HG03520 (cell line): ENCODE measurements around the gene CCDC33.
"Not testable (repeated sequence)": the region's sequence is repeated elsewhere in the genome, so short reads cannot be mapped to it uniquely, and the experiment has no call there.

Experiments used
- ATAC-seq: cut with Tn5 transposase; IDR thresholded peaks from one replicate; pipeline ENCODE4 v1.9.1; 2021; ENCODE audit warnings: mild to moderate bottlenecking, moderate library complexity; ENCODE audit not compliant: unreplicated experiment

Gene CCDC33

GRCh38 chr15:74357514-74357913, 121.4 kb downstream of the CCDC33 start:
- not testable (repeated sequence) for ATAC-seq

GRCh38 chr15:74359376-74359775, 123.2 kb downstream of the CCDC33 start:
- not testable (repeated sequence) for ATAC-seq

- ATAC-seq, result not testable (repeated sequence)
Measured at GRCh38 chr15:74360855-74361254, 124.7 kb downstream of the CCDC33 start.

GRCh38 chr15:74362482-74362881, 126.4 kb downstream of the CCDC33 start:
- ATAC-seq, result no peak

- no peak for ATAC-seq
Measured at GRCh38 chr15:74364936-74365597, 128.9 kb downstream of the CCDC33 start.

- ATAC-seq, result no peak
Measured at GRCh38 chr15:74365598-74366445, 129.7 kb downstream of the CCDC33 start.

GRCh38 chr15:74367296-74367854, 131.2 kb downstream of the CCDC33 start, which contains the start of gene CYP11A1:
TSS of gene CYP11A1 (minus strand) at chr15:74367646. CDS start at chr15:74367585, 61 bp downstream.
- no peak for ATAC-seq

- ATAC-seq, result no peak
Measured at GRCh38 chr15:74368121-74368520, 132.0 kb downstream of the CCDC33 start.

- no peak for ATAC-seq
Measured at GRCh38 chr15:74369084-74369745, 133.1 kb downstream of the CCDC33 start.

- ATAC-seq, result no peak
Measured at GRCh38 chr15:74369756-74370155, 133.6 kb downstream of the CCDC33 start.

- no peak for ATAC-seq
Measured at GRCh38 chr15:74370471-74370870, 134.3 kb downstream of the CCDC33 start.

GRCh38 chr15:74373056-74373650, 137.0 kb downstream of the CCDC33 start:
- ATAC-seq, result no peak

- peak; percentile 63 for ATAC-seq
Measured at GRCh38 chr15:74373731-74374647, 137.9 kb downstream of the CCDC33 start.

- ATAC-seq, result no peak
Measured at GRCh38 chr15:74374648-74375302, 138.6 kb downstream of the CCDC33 start.

GRCh38 chr15:74375303-74375693, 139.2 kb downstream of the CCDC33 start:
- ATAC-seq, result no peak

- no peak for ATAC-seq
Measured at GRCh38 chr15:74376226-74376625, 140.1 kb downstream of the CCDC33 start.

- ATAC-seq, result no peak
Measured at GRCh38 chr15:74376825-74377581, 140.9 kb downstream of the CCDC33 start.
